Loucy (cell line): Measurements from ENCODE around the gene PLEKHM2.

Source experiments
- H2AFZ ChIP-seq: fragments of 200-600 bp; sonication (generic); 2 replicates; pipeline ENCODE4 v1.6.0; 2016; ENCODE audit warnings: antibody characterized with exemption, mild to moderate bottlenecking, low read length, moderate library complexity
- H3F3A ChIP-seq: fragments of 200-600 bp; 2 replicates; pipeline ENCODE4 v1.6.0; 2016; ENCODE audit warnings: antibody characterized with exemption, low read depth, mild to moderate bottlenecking
- H3K27me3 ChIP-seq: fragments of 200-600 bp; sonication (generic); 2 replicates; pipeline ENCODE4 v1.6.1; 2014; ENCODE audit warnings: low read length, mild to moderate bottlenecking; ENCODE audit not compliant: insufficient read depth, poor library complexity, severe bottlenecking
- H3K36me3 ChIP-seq: fragments of 200-600 bp; sonication (generic); 2 replicates; pipeline ENCODE4 v1.6.1; 2016; ENCODE audit warnings: low read length; ENCODE audit not compliant: insufficient read depth
- H3K4me1 ChIP-seq: fragments of 200-600 bp; sonication (generic); 2 replicates; pipeline ENCODE4 v1.5.1; 2014; ENCODE audit warnings: low read length, mild to moderate bottlenecking; ENCODE audit not compliant: insufficient read depth, poor library complexity, severe bottlenecking
- H3K4me2 ChIP-seq: fragments of 200-600 bp; sonication (generic); 2 replicates; pipeline ENCODE4 v1.6.0; 2014; ENCODE audit warnings: antibody characterized with exemption, low read length, low read depth, mild to moderate bottlenecking; ENCODE audit not compliant: poor library complexity, severe bottlenecking
- H3K4me3 ChIP-seq: fragments of 200-600 bp; sonication (generic); 2 replicates; pipeline ENCODE4 v1.5.1; 2014; ENCODE audit warnings: low read length, mild to moderate bottlenecking, mixed read lengths; ENCODE audit not compliant: poor library complexity, severe bottlenecking
- H3K79me2 ChIP-seq: fragments of 200-600 bp; sonication (generic); 2 replicates; pipeline ENCODE4 v1.6.1; 2014; ENCODE audit warnings: low read length; ENCODE audit not compliant: insufficient read depth
- H3K9ac ChIP-seq: fragments of 200-600 bp; sonication (generic); 2 replicates; pipeline ENCODE4 v1.6.0; 2014; ENCODE audit warnings: mild to moderate bottlenecking, low read depth, low read length, moderate library complexity; ENCODE audit not compliant: poor library complexity, severe bottlenecking
- H3K9me2 ChIP-seq: fragments of 200-600 bp; sonication (generic); replicated peaks from 2 replicates; pipeline ENCODE4 v1.6.1; 2016; ENCODE audit warnings: low read depth, low read length, mixed read lengths
- H3K9me3 ChIP-seq: fragments of 200-600 bp; sonication (generic); 2 replicates; pipeline ENCODE4 v1.6.1; 2014; ENCODE audit warnings: mild to moderate bottlenecking, antibody characterized with exemption, low read length, low read depth; ENCODE audit not compliant: insufficient read depth
- H4K20me1 ChIP-seq: fragments of 200-600 bp; sonication (generic); 2 replicates; pipeline ENCODE4 v1.6.0; 2014; ENCODE audit warnings: antibody characterized with exemption, low read length, mild to moderate bottlenecking; ENCODE audit not compliant: insufficient read depth, poor library complexity, severe bottlenecking
- CTCF ChIP-seq: fragments of 200-600 bp; sonication (generic); conservative IDR thresholded peaks from 2 replicates; pipeline ENCODE4 v1.5.1; 2014; ENCODE audit warnings: mild to moderate bottlenecking, antibody characterized with exemption, low read length
- EZH2phosphoT487 ChIP-seq: fragments of 200-600 bp; IDR thresholded peaks from 2 replicates; pipeline ENCODE4 v1.6.1; 2018; ENCODE audit warnings: antibody characterized with exemption, mild to moderate bottlenecking, moderate library complexity, borderline replicate concordance

Gene PLEKHM2

GRCh38 chr1:15668089-15668754 is 15.9 kb upstream of the PLEKHM2 start:
- Histone ChIP-seq H3K4me1 (no peaks in the 10 kb centered on the region), H3K79me2 (no peaks in the 10 kb centered on the region), H3K4me3 (no peak overlapping the region), H3F3A (no peaks in the 10 kb centered on the region), H4K20me1 (no peaks in the 10 kb centered on the region), H3K9me3 (no peaks in the 10 kb centered on the region), H3K9ac (no peak overlapping the region), H3K4me2 (no peak overlapping the region), H3K9me2 (no peaks in the 10 kb centered on the region), H3K27me3 (no peaks in the 10 kb centered on the region), H2AFZ (no peak overlapping the region), H3K36me3 (no peaks in the 10 kb centered on the region)
- TF ChIP-seq EZH2phosphoT487 (no peak), CTCF (no peak)

DNA sequence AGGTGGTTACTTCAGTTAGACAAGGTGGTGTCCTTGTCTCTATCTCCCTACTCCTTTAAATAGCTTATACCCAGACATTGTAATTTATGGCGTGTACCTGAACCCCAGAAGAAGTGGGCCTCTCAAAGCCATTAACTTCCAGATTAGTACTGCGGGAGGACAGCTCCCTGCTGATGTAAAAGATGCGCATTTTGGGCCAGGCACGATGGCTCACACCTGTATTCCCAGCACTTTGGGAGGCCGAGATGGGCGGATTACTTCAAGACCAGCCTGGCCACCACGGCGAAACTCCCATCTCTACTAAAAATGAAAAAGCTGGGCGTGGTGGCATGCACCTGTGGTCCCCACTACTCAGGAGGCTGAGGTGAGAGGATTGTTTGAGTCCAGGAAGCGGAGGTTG is 15.0 kb upstream of the PLEKHM2 start:
- Histone ChIP-seq H3K9me3 (no peaks in the 10 kb centered on the region), H3K4me1 (no peaks in the 10 kb centered on the region), H3K4me2 (no peak overlapping the region), H3K9me2 (no peaks in the 10 kb centered on the region), H2AFZ (no peak overlapping the region), H3K9ac (no peak overlapping the region), H3K4me3 (no peak overlapping the region), H3F3A (no peaks in the 10 kb centered on the region), H3K36me3 (no peaks in the 10 kb centered on the region), H3K79me2 (no peaks in the 10 kb centered on the region), H4K20me1 (no peaks in the 10 kb centered on the region), H3K27me3 (no peaks in the 10 kb centered on the region)
- TF ChIP-seq EZH2phosphoT487 = no peak
- TF ChIP-seq CTCF = no peak

GRCh38 chr1:15669864-15670263 is 14.3 kb upstream of the PLEKHM2 start:
- H3F3A ChIP-seq = no peaks in the 10 kb centered on the region
- no peaks in the 10 kb centered on the region for H4K20me1 ChIP-seq
- H3K9me2 ChIP-seq = no peaks in the 10 kb centered on the region
- no peak overlapping the region for H3K4me2 ChIP-seq
- H3K79me2 ChIP-seq = no peaks in the 10 kb centered on the region
- no peak overlapping the region for H3K9ac ChIP-seq
- H3K36me3 ChIP-seq = no peaks in the 10 kb centered on the region
- H3K9me3 ChIP-seq = no peaks in the 10 kb centered on the region
- H2AFZ ChIP-seq = no peak overlapping the region
- no peaks in the 10 kb centered on the region for H3K4me1 ChIP-seq
- no peaks in the 10 kb centered on the region for H3K27me3 ChIP-seq
- TF ChIP-seq CTCF = no peak
- TF ChIP-seq EZH2phosphoT487 = no peak
- H3K4me3 ChIP-seq = no peak overlapping the region
